ENCODE measurements around the gene NSMCE4A. TPM values are rescaled to one million over a fixed set of nuclear protein-coding genes. Genes with fewer than 3 reads are reported as not detected.

Gene NSMCE4A
- total and polyA plus RNA-seq, 2 donors (not counting 3 experiments of a cell fraction or from before 2014, with no cell fraction given) = 36.8 to 51.0 TPM

DNA sequence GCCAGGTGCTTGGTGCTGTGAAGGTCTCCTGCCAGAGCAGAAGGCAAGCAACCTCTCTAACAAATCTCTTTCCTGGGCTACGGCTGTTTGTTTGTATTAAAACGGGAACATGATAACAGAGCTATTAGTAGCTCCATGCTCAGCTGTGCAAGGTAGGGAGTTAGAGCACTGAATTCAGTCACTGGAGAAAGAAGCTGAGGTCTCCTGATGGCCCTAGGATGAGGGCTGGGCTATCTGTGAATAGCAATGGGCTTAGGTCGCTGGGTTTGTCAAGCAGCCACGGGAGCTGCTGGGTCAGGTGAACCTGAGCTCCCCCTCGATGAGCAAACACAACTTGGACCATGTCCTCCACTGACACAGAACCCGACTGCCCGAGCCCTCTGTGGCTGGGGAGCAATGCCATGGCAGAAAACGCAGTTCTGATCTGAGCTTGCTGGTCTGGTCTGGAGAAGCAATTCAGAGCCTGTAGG is 38.3 kb upstream of the NSMCE4A start:
- TF ChIP-seq, protein P1, sequence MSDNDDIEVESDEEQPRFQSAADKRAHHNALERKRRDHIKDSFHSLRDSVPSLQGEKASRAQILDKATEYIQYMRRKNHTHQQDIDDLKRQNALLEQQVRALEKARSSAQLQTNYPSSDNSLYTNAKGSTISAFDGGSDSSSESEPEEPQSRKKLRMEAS (IDR thresholded peaks at IDR 0.05; ENCODE audit: insufficient read depth, insufficient read length) = no peak
- TF ChIP-seq FOS (IDR thresholded peaks at IDR 0.05; ENCODE audit: borderline replicate concordance, insufficient read depth, low read length) (no peak), EZH2 (IDR thresholded peaks at IDR 0.05; ENCODE audit: borderline replicate concordance, low read depth, low read length, severe bottlenecking) (no peak), JUN (IDR thresholded peaks at IDR 0.05; ENCODE audit: borderline replicate concordance, insufficient read depth, insufficient read length, low read depth) (no peak), POLR2AphosphoS5 (IDR thresholded peaks at IDR 0.05; ENCODE audit: insufficient read depth, low read depth, low read length) (no peak), MYC (IDR thresholded peaks at IDR 0.05; ENCODE audit: low read depth, low read length) (no peak), POLR2A (IDR thresholded peaks at IDR 0.05; ENCODE audit: low read depth, low read length) (no peak), GATA2 (IDR thresholded peaks at IDR 0.05; ENCODE audit: insufficient read depth, insufficient read length, low read depth, low read length) (no peak)
- TF ChIP-seq, protein P2, sequence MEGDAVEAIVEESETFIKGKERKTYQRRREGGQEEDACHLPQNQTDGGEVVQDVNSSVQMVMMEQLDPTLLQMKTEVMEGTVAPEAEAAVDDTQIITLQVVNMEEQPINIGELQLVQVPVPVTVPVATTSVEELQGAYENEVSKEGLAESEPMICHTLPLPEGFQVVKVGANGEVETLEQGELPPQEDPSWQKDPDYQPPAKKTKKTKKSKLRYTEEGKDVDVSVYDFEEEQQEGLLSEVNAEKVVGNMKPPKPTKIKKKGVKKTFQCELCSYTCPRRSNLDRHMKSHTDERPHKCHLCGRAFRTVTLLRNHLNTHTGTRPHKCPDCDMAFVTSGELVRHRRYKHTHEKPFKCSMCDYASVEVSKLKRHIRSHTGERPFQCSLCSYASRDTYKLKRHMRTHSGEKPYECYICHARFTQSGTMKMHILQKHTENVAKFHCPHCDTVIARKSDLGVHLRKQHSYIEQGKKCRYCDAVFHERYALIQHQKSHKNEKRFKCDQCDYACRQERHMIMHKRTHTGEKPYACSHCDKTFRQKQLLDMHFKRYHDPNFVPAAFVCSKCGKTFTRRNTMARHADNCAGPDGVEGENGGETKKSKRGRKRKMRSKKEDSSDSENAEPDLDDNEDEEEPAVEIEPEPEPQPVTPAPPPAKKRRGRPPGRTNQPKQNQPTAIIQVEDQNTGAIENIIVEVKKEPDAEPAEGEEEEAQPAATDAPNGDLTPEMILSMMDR (IDR thresholded peaks at IDR 0.05; ENCODE audit: extremely low read depth in 1 of 2, insufficient read depth in 1 of 2, low read depth in 1 of 2, low read length in 2 of 2) = no peak
- BruUV-seq (replicated peaks) = no TSS peak
- H3K36me3 ChIP-seq (ENCODE audit: control insufficient read depth in 2 of 2, extremely low read depth in 1 of 2, insufficient read depth in 2 of 2, low read length in 2 of 2) = no peaks in the 10 kb centered on the region
- no peak overlapping the region for H3K4me3 ChIP-seq (replicated peaks in 1 of 3; ENCODE audit: insufficient read depth in 1 of 3, low read depth in 1 of 3, low read length in 3 of 3)
- H3K4me1 ChIP-seq (ENCODE audit: control insufficient read depth, extremely low read depth, insufficient read depth, low read length) = no peaks in the 10 kb centered on the region
- CTCF ChIA-PET = interaction anchor here (1.0 kb wide), 1 partner anchor 41 kb away, joined by 3 read pairs; no protein-coding TSS in a partner anchor
- H3K9me3 ChIP-seq (replicated peaks; ENCODE audit: control insufficient read depth, insufficient read depth, low read length) = no peaks in the 10 kb centered on the region
- no peaks in the 10 kb centered on the region for H4K20me1 ChIP-seq (replicated peaks; ENCODE audit: control insufficient read depth, extremely low read depth, insufficient read depth, low read length)
- no peak overlapping the region for H3K4me2 ChIP-seq (ENCODE audit: insufficient read depth, low read length)
- no peaks in the 10 kb centered on the region for H3K79me2 ChIP-seq (ENCODE audit: control insufficient read depth, insufficient read depth, low read length)
- POLR2A ChIA-PET = no interaction called here
- no peak for DNase-seq (ENCODE audit: low read depth, low spot score)
- H3K9ac ChIP-seq (replicated peaks; ENCODE audit: extremely low read depth, insufficient read depth, low read length) = no peak overlapping the region
- dilution Hi-C loops (cut with MboI; ENCODE audit: extremely low pct_ligation_motif_present, low sequenced_read_pairs) (no loop called here), intact Hi-C loops (cut with micrococcal nuclease) (no loop called here)
- H3K27ac ChIP-seq (ENCODE audit: insufficient read depth, low read depth, low read length) = no peak overlapping the region
- no peaks in the 10 kb centered on the region for H3K9me1 ChIP-seq (replicated peaks; ENCODE audit: control insufficient read depth, extremely low read depth, insufficient read depth, low read length)
- peaks cover under 1% of the 10 kb centered on the region in 2 experiments for H3K27me3 ChIP-seq (ENCODE audit: control insufficient read depth in 2 of 2, insufficient read depth in 2 of 2, low read length in 2 of 2)
- H2AFZ ChIP-seq (ENCODE audit: low read depth, low read length) = no peak overlapping the region
- FAIRE-seq = no peak

Data from endothelial cell of umbilical vein (primary cell).